ENCODE measurements around the gene SYCE3.

Gene SYCE3

DNA sequence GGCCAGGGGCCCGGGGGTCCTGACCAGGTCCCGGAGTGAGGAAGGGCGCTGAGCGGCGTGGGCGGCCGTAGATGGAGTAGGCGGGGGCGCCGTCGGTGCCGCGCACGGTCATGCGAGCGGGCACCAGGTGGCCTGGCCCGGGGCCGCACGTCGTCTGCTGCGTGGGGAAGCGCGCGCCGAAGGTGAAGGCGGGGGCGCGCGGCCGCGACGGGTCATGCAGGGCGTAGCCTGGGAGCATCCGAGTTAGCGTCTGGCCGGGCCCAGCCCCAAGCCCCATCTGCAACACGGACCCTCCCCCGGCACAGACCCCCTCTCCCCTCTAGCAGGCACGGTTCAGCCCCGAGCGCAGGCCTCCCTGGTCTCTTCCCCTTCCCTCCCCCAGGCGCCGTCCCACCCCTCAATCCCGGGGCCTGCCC is 31.2 kb downstream of the SYCE3 start:
- no peak for DNase-seq (ENCODE audit: low read depth, low spot score)

DNA sequence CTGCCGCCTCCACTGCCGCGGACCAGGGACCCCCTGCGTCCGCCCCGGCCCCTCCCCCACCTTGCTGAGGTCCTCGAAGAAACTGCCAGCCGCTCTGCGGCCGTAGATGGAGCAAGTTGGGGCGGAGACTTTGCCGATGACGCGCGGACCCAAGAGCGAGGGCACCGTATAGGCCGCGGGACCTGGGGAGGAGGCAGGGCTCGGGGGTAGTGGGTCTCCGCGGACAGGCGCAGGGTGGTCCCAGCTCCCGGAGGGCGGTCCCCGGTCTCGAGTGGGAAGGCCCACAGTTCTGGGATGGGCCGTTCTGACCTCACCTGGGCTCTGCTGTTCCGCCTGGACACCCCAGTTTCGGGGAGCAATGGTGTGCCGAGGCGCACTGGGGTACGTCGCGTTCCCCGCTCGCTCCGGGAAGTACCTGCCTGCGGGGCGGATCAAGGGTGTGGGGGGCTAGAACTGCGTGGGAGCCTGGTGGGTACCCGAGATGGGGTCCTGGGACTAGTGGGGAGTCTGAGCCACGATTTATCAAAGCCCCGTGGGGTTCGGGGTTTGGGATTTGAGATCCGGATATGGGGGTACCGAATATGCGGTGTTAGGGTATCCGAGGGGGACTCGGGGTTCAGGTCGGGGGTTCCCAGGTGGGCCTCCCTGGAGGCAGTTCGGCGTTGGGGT is 31.7 kb downstream of the SYCE3 start:
- no peak for DNase-seq (ENCODE audit: low read depth, low spot score)

DNA sequence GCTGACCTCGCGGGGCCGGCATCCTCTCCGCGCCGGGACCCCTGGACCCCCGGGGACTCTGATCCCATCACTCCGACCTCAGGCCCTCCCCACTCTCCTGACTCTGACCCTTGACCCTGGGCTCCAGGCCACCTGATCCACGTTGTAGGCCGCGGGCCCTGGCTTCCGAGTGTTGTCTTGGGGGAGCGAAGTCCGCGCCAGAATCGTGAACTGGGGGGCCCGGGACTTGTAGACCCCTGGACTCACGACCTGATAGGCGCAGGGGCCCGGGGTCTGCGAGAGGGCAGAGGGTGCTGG is 32.2 kb downstream of the SYCE3 start:
- DNase-seq (ENCODE audit: low read depth, low spot score): no peak

DNA sequence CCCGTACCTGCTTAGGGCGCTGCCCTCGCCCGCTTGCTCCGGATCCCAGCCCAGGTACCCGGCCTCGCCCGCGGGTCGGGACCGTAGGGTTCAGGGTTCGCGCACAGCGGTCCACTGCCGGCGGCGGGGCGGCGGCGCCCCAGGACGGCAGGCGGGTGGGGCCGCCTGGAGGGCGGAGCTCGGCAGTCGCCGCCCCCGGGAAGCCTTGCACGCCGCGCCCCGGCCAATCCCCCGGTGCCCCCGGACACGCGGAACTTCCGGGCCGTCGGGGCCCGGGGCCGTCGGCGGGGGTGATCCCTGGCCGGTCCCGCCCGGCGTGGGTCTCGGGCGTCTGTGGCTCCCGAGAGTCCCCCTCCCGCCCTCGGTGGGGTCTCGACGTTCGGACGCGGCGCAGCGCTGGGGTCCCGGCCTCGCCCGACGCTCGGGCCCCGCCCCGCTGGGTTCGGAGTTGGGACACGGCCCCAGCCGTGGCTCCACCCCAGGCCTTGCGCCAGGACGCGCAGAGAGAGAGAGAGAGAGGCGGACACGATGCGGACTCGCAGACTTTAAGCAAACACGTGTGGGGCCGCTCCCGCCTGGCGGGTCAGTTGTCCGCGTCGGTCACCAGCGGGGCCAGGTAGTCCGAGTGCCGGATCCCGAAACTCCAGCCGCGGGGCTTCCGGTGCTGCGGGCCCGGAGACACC is 32.7 kb downstream of the SYCE3 start, which contains the start of gene TYMP:
TSS of gene TYMP (minus strand) at position 116 of the 683 bp plus-strand sequence. CDS start 303 bp downstream, outside the sequence.
- no peak for DNase-seq (ENCODE audit: low read depth, low spot score)

DNA sequence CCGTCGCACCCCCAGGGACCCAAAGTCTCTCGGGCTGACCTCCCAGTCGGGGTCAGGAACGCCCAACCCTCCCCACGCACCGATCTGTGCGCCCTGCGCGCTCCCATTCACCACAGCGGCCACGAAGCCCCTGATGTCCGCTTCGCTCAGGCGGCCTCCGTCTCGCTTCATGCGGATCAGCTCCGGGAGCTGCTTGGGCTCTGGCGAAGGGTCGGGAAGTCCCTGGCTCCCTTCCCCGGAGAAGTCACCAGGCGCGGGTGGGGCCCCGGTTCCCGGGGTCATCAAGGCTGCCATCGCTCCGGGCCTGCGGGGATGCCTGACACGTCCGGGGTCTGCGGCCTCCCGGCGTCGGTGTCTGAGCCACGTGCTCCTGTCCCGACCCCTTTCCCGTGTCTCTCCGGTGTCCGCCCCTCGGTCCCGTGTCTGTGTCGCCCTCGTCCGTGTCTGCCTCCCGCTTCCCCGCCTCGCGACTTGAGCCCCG is 33.3 kb downstream of the SYCE3 start:
- DNase-seq (ENCODE audit: low read depth, low spot score): no peak

DNA sequence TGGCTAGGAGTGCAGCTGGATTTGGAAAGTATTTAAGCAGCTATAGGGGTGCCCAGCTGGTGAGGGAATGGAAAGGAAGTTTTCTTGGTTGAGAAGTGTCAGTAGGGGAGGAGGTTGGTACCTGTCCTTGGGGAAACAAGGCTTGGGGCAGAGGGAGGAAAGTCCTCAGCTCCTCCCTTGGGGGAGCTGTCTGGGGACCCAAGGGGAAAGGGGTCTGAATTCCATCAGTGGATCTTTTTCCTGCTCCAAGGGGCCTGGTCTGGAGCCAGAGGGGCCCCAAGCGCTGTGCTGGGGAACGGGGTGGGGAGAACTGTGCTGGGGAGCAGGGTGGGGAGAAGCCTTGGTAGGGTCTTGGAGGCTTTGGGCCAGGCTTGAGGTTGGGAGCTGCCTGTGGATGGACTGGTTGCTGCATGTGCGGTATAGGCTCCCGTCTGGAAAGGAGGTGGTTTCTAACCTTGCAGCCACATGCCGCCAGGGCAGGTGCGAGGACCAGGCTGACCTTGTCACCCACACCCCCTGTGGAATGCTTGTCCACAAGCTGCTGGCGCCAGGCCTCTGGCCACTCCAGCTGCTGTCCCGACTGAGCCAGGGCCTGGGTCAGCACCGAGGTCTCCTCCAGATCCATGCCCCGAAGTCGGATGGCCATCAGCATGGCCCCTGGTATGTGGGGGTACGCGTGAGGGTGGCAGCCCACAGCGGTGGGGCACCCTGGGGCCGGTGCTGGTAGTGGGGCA is 33.9 kb downstream of the SYCE3 start:
- no peak for DNase-seq (ENCODE audit: low read depth, low spot score)

DNA sequence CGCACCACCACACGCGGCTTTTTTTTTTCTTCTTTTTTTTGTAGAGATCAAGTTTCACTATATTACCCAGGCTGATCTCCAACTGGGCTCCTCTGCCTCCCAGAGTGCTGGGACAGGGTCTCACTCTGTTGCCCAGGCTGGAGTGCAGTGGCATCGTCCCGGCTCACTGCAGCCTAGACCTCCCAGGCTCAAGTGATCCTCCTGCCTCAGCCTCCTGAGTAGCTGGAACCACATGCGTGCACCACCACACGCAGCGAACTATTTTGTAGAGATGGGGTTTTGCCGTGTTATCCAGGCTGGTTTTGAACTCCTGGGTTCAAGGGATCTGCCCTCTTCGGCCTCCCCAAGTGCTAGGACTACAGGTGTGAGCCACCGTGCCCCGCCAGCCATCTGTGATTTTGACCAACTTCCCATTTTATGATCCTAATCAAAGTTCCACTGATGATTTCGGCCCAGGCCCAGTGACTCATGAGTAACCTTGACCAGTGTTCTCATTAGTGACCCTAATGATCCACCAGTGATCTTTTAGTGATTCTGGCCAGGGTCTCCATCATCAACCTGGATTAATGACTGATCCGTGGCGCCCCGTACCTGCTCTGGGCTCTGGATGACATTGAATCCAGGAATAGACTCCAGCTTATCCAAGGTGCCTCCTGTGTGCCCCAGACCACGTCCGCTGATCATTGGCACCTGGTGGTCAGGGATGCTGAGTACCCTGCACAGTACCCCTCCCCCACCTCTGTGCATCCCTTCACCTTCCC is 34.6 kb downstream of the SYCE3 start:
- DNase-seq (ENCODE audit: low read depth, low spot score): no peak

DNA sequence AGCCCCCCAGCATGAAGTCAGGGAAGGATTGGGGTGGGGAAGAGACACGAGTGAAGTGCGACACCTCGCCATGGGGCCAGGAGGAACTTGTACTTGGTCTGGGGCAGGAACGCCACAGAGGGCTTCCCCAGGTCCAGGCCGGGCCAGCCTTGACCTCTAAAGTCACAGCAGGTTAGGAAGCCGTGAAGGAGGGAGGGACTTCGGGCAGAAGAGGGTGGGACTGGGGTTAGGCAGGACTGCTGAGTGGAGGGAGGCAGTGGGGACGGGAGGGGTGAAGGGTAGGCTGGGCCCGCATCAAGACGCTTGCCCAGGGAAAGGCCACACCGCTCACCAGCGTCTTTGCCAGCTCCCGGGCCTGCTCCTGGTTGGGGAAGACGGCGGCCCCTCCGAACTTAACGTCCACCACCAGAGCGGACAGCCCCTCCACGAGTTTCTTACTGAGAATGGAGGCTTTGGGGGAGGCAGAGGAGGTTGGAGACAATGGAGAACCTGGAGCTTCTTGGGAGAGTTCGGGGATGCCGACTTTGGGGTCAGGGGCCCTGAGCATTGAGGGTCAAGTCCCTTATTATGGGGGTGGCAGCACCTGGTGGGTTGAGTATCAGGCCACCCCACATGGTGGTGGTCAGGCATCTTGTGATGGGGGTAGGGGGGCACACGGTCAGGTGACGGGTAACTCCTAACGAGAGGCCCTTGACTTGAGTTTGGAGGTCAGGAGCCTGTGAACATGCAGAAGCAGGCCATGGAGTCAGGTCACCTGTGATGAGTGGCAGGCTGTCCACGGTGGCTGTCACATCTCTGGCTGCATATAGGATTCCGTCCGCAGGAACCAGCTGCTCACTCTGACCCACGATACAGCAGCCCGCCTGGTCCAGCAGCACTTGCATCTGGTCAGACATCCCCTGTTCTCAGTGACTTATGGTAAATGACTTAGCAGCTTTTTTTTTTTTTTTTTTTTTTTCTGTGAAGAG is 35.6 kb downstream of the SYCE3 start:
- DNase-seq (ENCODE audit: low read depth, low spot score): peak; percentile 47

DNA sequence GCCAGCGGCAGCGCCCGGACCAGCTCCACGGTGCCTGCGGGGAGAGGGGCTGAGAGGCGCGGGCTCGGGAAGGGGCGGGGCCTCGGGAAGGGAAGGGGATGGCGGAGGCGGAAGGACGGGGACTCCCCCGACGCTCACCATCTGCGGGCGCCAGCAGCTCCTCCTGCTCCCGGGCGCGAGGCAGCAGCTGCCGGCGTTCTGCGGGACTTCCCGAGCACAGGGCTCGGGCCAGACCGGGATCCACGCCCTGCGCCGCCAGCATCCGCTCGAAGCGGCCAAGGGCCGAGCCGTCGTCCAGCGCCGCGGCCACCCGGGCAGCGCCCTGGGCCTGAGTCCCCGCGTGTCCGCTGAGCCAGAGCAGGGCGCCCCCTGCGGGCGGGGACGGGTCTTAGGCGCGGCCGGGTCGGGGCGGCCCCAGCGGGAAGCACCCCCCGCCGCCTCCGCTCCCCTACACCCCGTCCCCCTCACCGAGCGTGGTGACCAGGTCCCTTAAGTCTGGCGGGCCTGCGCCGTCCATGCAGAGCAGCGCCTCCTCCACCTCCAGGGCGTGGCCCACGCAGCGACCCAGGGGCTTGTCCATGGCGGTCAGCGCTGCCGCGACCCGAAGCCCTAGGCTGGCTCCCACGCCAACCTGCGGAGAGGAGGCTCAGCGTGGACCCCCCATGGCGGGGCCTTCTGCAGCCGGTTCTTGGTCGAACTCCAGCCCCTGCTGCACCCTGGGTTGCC is 36.4 kb downstream of the SYCE3 start:
- DNase-seq (ENCODE audit: low read depth, low spot score): no peak

DNA sequence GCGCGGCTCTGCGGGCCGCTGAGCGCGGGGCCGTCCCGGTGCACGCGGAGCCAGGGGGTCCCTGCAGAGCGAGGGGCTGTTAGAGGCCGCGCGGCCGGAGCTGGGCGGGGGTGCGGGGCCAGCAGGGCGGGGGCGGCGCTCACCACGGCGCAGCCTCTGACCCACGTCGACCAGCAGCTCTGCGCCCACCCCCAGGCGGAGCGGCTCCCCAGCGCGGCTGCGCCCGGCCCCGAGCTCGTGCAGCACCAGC is 36.9 kb downstream of the SYCE3 start:
- DNase-seq (ENCODE audit: low read depth, low spot score): no peak

DNA sequence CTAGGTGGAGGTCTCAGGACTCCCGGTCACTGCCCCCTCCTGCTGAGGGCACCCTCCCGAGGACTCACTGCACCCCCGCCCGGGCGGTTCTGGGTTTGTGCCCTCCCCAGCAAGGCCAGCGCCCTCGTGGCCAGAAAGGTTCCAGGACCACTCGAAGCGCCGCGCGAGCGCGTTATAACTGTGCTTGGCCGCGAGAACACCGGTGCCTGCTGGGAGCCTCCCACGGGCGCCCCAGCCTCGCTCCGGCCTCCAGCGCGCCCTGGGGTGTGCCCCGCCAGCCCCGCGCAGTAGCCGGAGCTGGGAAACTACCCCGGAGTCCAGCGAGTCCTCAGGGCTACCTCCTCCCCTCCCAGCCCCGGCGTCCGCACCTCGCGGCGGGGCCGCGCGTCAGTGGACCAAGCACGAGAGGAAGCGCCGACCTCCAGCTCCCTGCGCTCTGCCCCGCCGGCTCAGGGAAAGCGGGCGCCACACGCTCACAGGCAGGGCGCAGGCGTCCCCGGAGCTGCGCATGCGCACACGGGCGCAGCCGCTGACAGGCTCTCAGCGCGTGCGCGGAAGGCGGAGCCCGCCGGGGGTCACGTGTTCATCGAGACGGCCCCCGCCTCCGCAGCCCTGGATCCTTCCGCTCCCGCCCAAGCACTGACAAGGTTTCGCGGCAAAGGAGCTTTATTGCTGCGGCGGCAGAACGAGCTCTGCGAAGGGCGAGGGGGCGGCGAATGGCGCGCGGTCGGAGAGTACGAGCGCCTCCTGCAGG is 37.4 kb downstream of the SYCE3 start, which contains the start of gene SCO2:
TSS of gene SCO2 (minus strand) at position 495 of the 754 bp plus-strand sequence. CDS start 1,187 bp downstream, outside the sequence.
- DNase-seq (ENCODE audit: low read depth, low spot score): peak; percentile 75

DNA sequence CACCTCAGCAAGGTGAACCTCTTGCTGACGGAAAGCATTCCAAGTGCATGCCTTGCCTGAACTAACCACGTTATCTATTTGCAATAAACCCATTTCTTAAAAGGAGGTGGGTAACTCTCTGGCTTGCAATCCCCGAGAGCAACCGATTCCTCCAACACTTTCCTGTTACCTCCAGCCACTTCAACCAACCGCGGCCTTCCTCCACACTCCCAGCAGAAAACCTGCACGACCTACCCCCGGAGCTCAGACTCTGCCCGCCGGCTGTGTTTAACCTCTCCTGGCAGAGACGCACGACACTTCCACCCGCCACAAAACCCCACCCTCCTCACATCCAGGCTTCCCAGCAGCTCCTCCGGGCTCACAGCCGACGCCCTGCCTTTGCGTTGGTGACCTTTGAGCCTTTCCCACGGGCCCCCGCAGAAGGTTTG is 38.0 kb downstream of the SYCE3 start:
- no peak for DNase-seq (ENCODE audit: low read depth, low spot score)

DNA sequence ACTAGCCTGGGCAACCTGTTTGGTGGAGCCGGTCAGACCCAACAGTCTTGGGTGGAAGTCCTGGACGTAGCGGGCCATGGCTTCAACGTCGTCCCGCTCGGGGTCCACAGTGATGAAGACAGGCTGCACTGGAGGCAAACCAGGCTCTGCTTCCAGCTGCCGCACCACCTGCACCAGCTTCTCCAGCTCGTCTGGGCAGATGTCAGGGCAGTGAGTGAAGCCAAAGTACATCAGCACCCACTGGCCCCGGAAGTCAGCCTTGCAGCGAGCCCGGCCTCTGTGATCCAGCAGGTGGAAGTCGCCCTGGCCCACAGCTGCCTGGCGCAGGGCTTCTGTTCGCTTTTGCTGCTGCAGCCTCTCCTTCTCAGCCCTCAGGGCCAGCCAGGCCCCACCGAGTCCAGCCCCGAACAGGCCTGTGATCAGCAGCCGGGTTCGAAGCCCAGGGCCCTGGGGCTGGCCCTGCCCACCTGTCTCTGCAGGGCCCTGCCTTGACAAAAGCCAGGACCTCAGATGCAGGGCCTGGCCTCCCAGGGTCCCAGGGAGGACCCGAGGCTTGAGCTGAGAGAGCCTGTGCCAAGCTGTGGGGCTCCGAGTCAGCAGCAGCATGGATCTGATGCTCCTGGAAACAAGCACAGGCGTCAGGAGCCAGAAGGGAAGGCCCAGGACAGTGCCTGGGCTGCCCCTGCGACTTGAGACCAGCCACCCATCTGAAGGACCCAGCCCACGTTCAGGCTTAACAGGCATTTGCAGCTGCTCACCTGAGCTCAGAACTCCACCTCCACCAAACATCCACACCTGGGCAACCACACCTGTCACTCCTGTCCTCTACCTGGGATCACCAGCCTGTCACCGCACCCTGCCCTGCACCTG is 38.7 kb downstream of the SYCE3 start:
- no peak for DNase-seq (ENCODE audit: low read depth, low spot score)

DNA sequence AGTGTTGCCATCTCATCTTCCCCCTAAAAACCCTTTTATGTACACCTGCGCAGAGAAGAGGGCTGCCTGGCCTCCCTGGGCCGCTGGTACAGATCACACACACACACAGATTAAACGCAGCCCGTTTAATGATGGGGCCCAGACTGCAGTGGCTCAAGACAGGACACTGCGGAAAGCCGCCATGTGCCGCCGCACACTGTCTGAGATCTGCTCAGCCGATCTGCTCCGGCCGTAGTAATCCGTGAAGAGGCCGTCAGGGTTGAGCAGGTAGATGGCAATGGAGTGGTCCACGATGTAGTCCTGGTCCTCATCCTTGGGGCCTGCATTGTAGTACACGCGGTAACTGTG is 39.3 kb downstream of the SYCE3 start:
- DNase-seq (ENCODE audit: low read depth, low spot score): no peak

DNA sequence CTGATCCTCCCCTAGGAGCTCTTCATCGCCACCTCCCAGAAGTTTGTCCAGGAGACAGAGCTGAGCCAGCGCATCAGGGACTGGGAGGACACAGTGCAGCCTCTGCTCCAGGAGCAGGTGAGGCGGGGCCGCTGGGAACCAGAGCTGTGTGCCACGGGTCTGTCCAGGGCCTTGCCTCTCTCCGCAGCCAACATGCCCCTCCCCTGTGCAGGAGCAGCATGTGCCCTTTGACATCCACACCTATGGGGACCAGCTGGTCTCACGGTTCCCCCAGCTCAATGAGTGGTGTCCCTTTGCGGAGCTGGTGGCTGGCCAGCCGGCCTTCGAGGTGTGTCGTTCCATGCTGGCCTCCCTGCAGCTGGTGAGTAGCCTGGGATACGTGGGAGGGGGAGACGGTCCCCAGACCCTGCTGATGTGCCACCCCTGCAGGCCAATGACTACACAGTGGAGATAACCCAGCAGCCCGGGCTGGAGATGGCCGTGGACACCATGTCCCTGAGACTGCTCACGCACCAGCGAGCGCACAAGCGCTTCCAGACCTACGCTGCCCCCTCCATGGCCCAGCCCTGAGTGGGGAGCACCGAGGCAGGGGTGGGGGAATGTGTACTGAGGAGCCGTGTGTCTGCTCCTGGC is 39.8 kb downstream of the SYCE3 start:
- no peak for DNase-seq (ENCODE audit: low read depth, low spot score)

DNA sequence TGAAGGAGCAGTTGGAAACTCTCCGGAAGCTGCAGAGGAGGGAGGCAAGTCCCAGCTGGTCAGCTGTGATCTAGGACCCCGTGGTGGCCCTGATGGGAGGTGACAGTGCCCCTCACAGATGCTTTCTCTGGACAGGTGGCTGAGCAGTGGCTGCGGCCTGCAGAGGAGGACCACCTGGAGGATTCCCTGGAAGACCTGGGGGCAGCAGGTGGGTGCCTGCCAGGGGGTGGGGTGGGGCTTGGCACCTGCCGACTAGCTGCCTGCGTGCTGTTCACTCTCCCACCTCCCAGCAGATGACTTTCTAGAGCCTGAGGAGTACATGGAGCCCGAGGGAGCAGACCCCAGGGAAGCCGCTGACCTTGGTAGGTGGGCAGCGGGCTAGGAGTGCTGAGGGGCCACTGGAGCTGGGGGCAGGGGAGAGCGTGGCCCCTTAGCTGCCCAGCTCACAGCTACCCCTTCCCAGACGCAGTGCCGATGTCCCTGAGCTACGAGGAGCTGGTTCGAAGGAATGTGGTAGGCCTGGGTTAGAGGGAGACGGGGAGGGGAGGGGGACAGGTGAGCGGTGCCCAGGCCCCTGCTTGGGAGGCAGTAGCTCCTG is 40.4 kb downstream of the SYCE3 start:
- no peak for DNase-seq (ENCODE audit: low read depth, low spot score)

DNA sequence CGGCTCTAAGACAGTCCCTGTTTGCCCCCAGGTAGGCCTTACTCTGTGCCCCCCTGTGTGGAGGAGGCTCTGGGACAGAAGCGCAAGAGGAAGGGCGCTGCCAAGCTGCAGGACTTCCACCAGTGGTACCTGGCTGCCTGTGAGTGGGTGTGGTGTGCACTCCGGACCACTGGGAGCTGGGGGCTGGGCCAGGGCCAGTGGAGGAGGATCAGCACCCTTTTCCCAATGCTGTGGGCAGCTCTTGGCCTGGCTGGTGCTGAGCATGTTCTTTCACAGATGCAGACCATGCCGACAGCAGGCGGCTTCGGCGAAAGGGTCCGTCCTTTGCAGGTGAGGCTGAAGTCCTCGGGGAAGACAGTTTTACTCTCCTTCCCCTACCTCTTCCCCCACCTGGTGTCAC is 41.0 kb downstream of the SYCE3 start:
- DNase-seq (ENCODE audit: low read depth, low spot score): no peak
